Duodenal mucosa (tissue), 2 donors: ENCODE results near the gene FIBP.
A peak's percentile ranks its signal among the peaks of the same experiment; 100 is the strongest.

ENCODE experiments used
- H3K27ac ChIP-seq: one replicate; pipeline ENCODE4 v1.7.0; 2013; ENCODE audit warnings: low read depth, low read length
- H3K27me3 ChIP-seq, 2 donors: one replicate each; pipeline ENCODE4 v1.7.0; 2013; ENCODE audit warnings: low read length in 2 of 2, control low read depth in 1 of 2; ENCODE audit not compliant: insufficient read depth in 2 of 2, control insufficient read depth in 1 of 2
- H3K36me3 ChIP-seq, 2 donors: one replicate each; pipeline ENCODE4 v1.7.0; 2013; ENCODE audit warnings: low read length in 2 of 2, control low read depth in 1 of 2; ENCODE audit not compliant: insufficient read depth in 2 of 2, control insufficient read depth in 1 of 2
- H3K4me1 ChIP-seq, 2 donors: one replicate each; pipeline ENCODE4 v1.7.0; 2013; ENCODE audit warnings: low read length in 2 of 2, control low read depth in 1 of 2; ENCODE audit not compliant: insufficient read depth in 2 of 2, control insufficient read depth in 1 of 2
- H3K4me3 ChIP-seq, 2 donors: one replicate each; pipeline ENCODE4 v1.7.0; 2013; ENCODE audit warnings: low read length in 2 of 2, low read depth in 1 of 2
- H3K9ac ChIP-seq, 2 donors: one replicate each; pipeline ENCODE4 v1.7.0; 2013; ENCODE audit warnings: low read length in 2 of 2, low read depth in 1 of 2
- H3K9me3 ChIP-seq, 2 donors: one replicate each; pipeline ENCODE4 v1.7.0; 2013; ENCODE audit warnings: low read length in 2 of 2, control low read depth in 1 of 2; ENCODE audit not compliant: control insufficient read depth in 1 of 2

The FIBP gene

DNA sequence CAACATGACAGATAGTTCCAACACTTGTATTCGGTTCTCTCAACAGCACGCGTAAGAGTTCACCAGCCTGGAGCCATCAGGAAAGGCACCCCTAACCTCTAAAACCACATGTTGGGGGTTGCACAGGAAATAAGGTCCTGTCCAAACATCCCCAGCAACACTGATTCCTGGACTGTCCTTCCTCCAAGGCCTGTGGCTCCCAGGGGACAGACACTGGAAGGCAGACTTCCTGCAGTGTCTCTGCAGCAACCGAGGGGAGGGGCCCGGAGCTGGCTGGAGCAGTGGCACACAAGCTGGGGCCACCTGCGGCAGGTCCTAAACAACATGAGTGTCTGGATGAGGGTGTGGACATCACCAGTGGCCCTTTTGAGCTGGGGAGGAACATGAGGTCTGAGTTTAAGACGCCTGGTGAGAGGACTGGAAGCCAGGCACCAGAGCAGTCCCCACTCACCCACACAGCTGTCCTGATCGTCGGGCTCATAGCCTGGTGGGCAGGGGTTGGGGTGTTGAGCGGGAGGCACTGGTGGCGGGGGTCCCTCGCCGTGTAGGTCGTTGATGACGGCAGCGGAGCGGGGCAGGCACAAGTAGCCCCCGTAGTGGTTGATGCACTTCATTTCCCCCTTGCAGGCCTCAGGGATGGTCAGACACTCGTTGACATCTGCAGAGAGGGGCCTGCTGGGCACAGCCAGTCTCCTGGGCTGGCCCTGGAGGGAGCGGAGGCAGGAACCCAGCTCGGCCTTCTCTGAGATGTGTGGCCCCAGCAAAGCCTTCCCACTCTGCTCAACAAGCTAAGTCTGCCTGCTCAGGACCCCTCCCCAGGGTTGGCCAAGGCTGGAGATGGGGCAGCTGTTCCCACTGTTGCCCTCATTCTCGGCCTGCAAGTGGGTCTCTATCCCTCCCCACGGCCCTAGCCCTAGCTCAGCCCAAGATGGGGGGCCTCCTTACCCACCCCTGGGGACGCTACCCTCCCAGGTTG is 17.3 kb downstream of the FIBP start:
- Histone ChIP-seq H3K9ac (peak overlapping the region in 1 of 2 donors; percentile 48), H3K27ac (no peak overlapping the region), H3K36me3 (peaks cover 10 to 18% of the 10 kb centered on the region in 2 donors)

GRCh38 chr11:65870307-65870658 is 18.0 kb downstream of the FIBP start:
- Histone ChIP-seq H3K9me3 (no peaks in the 10 kb centered on the region), H3K9ac (no peak overlapping the region), H3K27ac (no peak overlapping the region), H3K4me3 (no peak overlapping the region), H3K27me3 (no peaks in the 10 kb centered on the region), H3K4me1 (peaks cover 12 to 17% of the 10 kb centered on the region in 2 donors), H3K36me3 (peaks cover 17 to 25% of the 10 kb centered on the region in 2 donors)

More for the DNA sequence above, 17.3 kb downstream of the FIBP start:
- Histone ChIP-seq H3K27me3 (no peaks in the 10 kb centered on the region), H3K9me3 (no peaks in the 10 kb centered on the region), H3K4me1 (peaks cover 12 to 17% of the 10 kb centered on the region in 2 donors), H3K4me3 (no peak overlapping the region)

GRCh38 chr11:65869643-65870306 is 18.5 kb downstream of the FIBP start:
- no peaks in the 10 kb centered on the region for H3K27me3 ChIP-seq
- H3K4me1 ChIP-seq = peaks cover 12 to 17% of the 10 kb centered on the region in 2 donors
- H3K4me3 ChIP-seq = no peak overlapping the region
- H3K9ac ChIP-seq = no peak overlapping the region
- no peak overlapping the region for H3K27ac ChIP-seq
- H3K36me3 ChIP-seq = peaks cover 22 to 30% of the 10 kb centered on the region in 2 donors
- no peaks in the 10 kb centered on the region for H3K9me3 ChIP-seq

DNA sequence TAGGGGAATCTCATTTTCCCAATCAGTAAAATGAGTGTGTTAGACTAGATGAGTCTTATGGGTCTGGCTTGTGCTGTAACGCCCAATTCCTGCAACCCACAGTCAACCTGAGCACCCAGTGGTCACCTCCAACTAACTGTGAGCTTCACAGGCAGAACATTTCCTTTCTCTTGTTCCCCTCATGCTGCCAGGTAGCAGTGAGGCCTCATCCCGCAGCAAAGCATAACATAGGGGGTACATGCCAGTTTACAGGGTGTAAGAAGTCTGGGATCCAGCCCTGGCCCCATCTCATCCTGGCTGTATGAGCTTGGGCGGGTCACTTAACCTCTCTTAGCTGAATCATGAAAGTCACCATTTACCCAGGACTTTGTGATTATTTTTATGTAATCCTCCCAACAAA is 19.4 kb downstream of the FIBP start:
- no peaks in the 10 kb centered on the region for H3K27me3 ChIP-seq
- H3K27ac ChIP-seq = no peak overlapping the region
- no peaks in the 10 kb centered on the region for H3K9me3 ChIP-seq
- H3K4me3 ChIP-seq = no peak overlapping the region
- no peak overlapping the region for H3K9ac ChIP-seq
- H3K4me1 ChIP-seq = peaks cover 12 to 17% of the 10 kb centered on the region in 2 donors
- peaks cover 31 to 39% of the 10 kb centered on the region in 2 donors for H3K36me3 ChIP-seq

DNA sequence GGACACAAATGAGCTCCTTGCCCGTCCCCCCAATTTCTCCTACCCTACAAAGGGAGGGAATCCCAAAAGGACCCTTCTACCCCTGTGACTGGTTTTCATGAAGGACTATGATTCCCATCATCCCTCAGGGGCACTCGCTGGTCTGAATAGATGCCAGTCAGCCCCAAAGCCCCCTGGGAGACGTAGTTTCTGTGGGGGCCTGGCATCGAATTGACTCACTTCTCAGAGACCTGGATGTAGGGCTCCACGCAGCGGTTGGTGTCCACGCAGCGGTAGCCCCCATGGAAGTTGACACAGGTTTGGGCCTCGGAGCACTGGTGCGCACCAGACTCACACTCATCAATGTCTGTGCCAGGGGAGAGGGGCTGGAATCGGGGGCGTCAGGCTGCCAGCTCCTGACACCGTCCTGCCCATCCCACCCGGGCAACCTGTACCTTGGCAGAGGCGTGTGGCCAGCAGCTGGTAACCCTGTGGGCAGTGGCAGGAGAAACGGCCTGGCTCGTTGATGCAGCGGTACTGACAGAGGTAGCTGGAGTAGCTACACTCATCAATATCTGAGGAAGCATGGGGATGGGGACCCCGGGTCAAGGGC is 20.1 kb downstream of the FIBP start:
- peaks cover 9 to 17% of the 10 kb centered on the region in 2 donors for H3K4me1 ChIP-seq
- H3K9me3 ChIP-seq = no peaks in the 10 kb centered on the region
- H3K27ac ChIP-seq = no peak overlapping the region
- no peak overlapping the region for H3K9ac ChIP-seq
- H3K36me3 ChIP-seq = peaks cover 38 to 46% of the 10 kb centered on the region in 2 donors
- no peak overlapping the region for H3K4me3 ChIP-seq
- no peaks in the 10 kb centered on the region for H3K27me3 ChIP-seq

DNA sequence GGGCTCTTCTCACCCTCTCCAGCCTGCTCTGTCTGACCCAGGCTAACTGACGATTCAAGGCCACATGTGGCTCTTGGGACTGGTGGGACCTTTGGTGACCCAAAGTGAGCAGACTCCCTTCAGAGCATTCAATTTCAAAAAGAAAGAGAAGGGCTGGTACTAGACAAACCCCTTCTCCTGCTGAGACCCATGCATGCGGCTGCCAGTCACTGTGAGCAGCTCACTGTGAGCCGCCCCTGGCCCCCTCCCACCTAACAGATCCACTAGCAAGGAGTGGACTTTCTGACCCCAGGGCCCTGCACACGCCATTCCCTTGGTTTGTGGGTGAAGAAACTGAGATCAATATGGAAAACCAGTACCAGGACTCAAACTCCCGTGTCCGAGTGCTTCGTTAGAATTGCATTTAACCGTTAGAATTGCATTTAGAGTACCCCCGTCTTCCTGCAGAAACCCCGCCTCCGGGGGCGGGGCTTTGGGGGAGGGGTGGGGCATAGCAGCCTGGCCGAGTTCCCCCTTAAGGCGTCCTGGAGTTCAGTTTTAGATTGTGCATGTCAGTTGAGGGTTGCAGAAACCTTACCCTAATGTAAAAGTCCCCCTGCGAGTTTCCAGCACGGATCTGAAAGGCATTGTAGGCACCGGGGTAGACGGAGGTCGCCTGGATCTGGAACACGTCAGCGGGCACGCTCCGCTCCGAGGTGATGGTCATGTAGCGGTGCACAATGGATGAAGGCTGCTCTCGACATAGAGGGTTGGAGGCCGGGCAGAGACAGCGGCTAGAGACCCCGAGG is 20.8 kb downstream of the FIBP start:
- Histone ChIP-seq H3K9ac (no peak overlapping the region), H3K36me3 (peaks cover 39 to 53% of the 10 kb centered on the region in 2 donors), H3K27ac (no peak overlapping the region), H3K4me1 (peaks cover 5 to 17% of the 10 kb centered on the region in 2 donors), H3K9me3 (no peaks in the 10 kb centered on the region), H3K27me3 (no peaks in the 10 kb centered on the region), H3K4me3 (no peak overlapping the region)

DNA sequence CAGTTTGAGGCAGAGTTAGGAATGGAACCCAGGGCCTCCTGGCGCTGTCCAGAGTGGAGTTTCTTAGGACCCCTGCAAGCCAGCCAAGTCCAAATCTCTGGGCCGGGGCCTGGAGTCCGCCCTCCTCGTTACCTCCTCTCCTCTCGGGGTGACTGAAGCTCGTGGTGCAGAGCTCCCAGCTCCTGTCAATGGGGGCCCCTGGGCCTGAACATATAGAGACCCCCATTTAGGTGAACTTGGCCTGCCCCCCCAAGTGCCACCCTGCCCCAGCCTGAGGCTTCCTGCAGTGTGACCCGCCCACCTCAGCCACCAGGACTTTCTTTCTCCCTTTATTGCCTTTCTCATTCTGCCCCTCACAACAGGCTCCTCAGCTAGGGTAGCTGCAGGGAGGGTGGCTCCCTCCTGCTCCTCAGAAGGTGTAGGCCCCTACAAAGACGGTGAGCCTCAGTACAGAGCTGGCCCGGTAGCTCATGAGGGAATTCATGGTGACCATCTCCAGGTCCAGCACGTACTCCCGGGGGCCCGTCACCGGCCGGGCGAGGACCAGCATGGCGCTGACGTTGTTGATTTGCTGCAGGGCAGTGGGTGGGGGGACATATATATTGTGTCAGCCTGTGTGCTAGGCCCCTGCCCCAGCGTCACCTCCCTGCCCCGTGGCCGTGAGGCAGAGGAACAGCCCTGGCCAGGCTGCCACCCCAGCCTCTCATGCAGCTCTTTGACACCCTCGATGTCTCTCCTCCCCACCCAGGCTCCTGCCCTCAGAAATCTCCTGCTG is 21.6 kb downstream of the FIBP start:
- H3K4me1 ChIP-seq = peaks cover 6 to 22% of the 10 kb centered on the region in 2 donors
- H3K27ac ChIP-seq = no peak overlapping the region
- H3K36me3 ChIP-seq = peaks cover 39 to 59% of the 10 kb centered on the region in 2 donors
- H3K4me3 ChIP-seq = no peak overlapping the region
- H3K27me3 ChIP-seq = no peaks in the 10 kb centered on the region
- no peak overlapping the region for H3K9ac ChIP-seq
- H3K9me3 ChIP-seq = no peaks in the 10 kb centered on the region

- Histone ChIP-seq H3K4me1 (peaks cover 15 to 20% of the 10 kb centered on the region in 2 donors), H3K36me3 (peaks cover 39 to 59% of the 10 kb centered on the region in 2 donors), H3K9me3 (no peaks in the 10 kb centered on the region), H3K27me3 (no peaks in the 10 kb centered on the region), H3K4me3 (no peak overlapping the region), H3K27ac (no peak overlapping the region), H3K9ac (no peak overlapping the region)
Observed at GRCh38 chr11:65865550-65866172, 22.6 kb downstream of the FIBP start.
